DMS53 treated with DMSO at 0.1 percent for 48 hours (cell line): ENCODE measurements around the gene GJD2.

ENCODE experiments used
- DNase-seq: peaks from one replicate; lab custom pipeline; 2025; ENCODE audit not compliant: unreplicated experiment; lab: John Stamatoyannopoulos, UW

The GJD2 gene

DNA sequence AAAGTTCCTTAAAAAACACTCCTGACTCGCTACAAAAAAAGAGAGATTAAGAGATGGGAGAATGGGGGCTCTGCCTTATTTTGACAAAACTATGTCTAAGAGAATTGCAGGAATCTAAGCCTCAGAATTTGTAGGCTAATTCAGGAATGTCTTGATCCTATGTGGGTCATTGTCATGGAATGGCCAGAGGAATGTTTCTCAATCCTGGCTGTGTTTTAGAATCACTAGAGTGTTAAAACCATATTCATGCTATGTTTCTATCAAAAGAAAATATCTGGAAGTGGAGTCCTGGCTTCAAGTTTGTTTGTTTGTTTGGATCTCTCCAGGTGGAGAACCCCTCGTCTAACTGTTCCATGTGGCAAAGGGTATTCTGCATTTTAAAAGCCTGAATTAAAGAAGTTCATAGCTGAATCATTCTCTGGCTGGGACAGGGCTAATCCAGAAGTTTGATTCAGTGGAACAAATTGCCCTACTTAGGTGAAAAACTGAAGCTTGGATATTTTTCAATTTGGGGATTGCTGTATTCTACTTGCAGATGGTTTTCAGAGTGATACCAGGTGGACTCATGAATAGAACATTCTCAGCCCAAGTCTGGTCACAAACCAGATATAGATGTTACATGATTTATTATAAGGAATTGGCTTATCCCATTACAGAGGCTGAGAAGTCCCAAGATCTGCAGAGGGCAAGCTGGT is 28.2 kb downstream of the GJD2 start:
- DNase-seq: no peak

DNA sequence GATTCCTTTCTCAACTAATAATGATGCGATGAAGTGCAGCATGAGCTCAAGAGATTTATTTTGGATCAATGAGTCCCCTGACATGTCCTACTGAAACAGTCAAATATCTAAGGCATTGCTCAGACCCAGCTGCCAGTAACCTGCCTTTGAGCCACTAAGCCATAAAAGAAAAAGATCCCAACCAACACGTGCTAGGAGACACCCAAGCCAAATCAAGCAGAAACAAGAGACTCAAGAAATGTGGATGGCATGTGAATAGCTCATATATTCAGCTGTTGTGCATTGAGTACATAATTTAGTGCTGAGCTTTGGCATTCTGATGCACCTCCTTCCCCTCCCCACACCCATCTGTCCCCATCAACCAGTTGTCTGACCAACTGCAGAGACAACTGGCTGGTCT is 29.2 kb downstream of the GJD2 start:
- DNase-seq: no peak

DNA sequence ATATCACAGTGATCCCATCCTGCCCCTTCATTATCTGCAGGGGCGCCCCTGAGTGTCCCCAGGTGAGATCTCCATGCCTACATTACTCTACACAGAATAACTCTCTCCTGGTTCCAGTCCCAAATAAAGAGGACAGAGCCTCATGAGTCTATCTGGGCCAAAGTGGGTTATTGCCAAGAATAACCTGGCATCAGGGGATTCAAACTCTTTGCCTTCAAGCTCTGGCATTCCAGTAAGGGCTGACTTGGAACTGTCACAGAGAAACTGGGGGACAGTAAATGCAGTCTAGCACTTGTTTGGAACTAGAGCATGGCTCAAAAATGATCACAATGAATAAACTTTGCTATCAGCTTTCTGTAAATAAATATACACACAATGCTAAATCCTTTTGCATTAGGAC is 30.3 kb downstream of the GJD2 start:
- no peak for DNase-seq

DNA sequence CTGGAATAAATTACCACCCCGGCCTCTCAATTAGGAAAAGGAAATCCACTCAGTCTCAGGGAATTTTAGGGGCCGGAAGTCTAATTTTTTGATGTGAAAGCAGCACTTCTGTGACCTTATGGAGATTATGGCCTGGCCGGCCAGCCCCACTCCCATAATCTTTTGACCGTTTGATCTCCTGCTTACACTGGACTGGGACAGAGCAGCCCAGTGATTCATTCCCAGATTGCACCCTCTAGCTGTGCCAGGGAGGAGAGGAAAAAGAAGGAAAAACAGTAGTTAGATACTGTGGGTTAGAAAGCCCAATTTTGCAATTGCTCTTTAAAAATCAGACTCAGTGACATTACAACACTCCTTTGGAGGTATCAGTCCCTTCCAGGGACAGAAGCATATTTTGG is 32.4 kb downstream of the GJD2 start:
- no peak for DNase-seq

DNA sequence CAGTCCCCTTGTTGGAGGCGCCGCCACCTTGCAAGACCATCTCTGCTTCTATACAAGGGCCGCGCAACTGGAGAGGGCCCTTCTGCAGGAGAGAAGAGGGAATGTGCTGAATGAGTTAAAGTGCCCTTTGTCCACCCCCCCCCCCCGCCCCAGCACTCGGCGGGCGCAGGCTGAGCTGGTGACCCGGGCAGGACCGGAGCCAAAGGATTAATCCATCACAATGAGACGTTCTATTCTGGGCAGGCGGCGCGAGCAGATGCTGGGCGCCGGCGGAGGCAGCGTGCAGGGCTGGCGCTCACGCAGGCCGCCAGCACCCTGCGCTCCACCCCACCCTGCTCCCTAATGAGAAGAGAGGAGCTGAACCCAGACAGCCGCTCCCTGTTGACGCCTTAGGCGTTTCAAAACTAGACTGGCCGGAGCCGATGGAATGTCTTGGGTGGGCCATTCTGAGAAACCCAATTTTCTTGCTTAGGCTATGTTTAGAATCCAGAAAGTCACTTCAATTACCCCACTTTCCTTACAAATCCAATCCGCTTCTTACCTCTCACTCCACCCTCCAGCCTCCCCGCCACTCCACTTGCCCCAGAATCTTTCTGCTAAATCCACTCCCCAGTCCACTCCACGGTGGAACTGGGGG is 32.9 kb downstream of the GJD2 start:
- no peak for DNase-seq

DNA sequence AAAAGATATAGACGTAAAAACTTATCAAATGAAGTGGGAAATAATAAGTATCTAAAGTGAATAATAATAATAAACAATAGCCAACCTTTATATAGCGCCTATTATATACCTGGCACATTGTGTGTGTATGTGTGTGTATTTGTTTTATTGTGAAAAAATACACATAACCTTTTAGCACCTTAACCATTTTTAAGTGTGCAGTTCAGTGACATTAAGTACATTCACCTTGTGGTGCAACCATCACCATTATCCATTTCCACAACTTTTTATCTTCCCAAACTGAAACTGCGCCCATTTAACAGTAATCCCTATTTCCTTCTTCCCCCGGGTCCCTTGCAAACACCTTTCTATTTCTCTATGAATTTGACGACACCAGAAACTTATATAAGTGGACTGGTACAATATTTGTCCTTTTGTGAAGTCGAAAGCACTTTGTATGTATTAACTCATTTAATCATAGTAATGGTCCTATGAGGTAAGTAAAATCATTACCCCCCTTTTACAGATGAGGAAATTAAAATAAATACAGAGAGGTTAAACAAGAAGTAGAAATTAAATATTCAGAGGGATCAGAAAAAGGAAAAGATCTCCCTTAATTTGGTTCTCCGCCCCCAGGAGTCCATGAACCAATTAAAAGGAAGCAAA is 33.5 kb downstream of the GJD2 start:
- no peak for DNase-seq

DNA sequence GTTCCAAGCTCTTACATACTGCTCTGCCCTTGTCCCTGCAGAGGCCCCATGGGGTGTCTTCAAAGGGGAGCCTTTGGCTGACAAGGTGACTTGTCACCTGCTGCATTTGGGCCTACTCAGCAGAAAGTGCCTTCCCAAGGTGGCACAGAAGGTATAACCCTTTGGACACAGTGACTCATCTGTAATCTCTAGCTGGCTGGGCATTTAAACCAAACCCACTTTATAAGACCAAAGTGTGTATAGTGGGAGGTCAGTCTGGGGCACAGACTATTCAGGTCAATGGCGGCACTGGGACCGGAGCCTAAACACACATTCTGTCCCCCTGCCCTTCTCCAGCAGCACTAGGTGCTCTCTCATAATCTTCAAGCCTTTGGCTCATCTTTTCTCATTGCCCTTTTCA is 35.1 kb downstream of the GJD2 start:
- DNase-seq: no peak

DNA sequence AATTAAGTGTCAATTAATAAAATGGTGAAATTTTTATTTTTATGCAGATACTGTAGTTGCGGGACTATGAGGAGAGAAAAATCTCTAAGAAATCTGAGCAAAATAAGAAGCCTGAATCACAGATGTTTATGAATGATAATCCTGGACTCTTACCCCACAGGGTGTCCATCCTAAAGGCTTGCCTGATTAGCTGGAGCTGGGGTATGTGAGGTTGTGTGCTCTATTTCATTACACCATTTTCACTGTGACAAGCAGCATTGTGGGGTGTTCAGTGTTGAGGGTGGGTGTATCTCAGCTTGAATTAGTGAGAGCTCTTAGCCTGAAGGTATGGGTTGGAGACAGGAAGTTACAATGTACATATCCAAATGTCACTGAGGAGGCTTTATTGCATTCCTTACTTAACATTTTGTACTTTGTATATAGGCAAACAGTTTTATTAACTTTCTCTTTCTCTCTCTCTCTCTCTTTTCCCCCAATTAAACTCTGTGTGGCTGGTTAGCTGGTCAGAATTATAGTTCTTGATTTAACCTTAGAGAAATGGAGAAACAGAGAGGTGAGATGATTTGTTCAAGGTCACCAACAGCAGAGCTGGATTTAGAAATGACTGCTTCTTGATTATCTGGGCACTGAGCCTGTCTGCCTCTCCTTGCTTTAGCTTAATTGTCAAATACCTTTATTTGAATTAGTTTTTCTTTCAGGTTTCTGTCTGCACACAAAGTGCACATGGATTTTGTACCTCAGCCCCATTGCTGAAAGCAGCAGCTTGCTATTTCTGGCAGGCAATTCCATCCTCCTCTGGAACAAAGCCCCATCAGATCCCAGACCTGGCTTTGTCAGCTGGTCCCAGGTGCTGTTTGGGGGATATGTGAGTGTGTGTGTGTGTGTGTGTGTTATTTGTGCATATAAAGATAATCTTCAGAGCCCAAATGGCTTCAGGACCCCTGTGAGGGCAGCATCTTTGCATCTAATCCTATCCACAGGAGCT is 35.8 kb downstream of the GJD2 start:
- no peak for DNase-seq

DNA sequence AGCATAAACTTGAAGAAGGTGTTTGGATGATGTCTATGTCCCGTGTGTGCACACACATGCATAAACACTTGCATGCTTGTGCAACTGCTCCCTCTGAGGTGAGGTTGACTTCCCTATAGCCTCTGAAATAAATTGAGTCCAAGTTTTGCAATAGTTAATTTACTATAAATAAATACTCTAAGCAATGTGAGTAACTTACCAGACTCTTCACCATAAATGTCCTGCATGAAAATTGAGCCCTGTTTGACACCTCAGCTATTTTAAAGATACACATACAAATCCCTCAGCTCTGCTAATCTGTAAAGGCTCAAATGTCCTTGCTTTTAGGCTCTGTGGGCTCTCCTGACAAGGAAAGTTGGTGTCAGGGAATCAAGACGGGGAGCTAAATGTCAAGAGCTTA is 37.1 kb downstream of the GJD2 start:
- no peak for DNase-seq

DNA sequence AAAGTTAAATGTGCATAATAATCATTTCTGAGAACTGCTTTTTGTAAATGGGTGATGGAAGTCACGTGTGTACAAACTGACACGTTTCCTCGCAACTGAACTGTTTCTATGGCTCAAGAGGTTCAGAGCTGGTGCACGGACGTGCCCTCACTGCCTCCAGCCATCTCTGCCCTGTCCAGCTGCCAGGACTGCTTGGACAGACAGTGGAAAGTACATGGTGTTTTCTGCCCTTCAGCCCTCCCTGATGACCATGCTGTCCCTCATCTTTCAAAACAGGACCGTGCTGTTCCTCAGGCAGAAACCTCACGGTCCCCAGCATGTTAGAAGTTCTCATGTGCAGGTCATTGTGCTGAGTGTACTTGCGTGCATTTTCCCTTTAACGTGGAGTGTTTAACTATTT is 38.7 kb downstream of the GJD2 start:
- DNase-seq: no peak

DNA sequence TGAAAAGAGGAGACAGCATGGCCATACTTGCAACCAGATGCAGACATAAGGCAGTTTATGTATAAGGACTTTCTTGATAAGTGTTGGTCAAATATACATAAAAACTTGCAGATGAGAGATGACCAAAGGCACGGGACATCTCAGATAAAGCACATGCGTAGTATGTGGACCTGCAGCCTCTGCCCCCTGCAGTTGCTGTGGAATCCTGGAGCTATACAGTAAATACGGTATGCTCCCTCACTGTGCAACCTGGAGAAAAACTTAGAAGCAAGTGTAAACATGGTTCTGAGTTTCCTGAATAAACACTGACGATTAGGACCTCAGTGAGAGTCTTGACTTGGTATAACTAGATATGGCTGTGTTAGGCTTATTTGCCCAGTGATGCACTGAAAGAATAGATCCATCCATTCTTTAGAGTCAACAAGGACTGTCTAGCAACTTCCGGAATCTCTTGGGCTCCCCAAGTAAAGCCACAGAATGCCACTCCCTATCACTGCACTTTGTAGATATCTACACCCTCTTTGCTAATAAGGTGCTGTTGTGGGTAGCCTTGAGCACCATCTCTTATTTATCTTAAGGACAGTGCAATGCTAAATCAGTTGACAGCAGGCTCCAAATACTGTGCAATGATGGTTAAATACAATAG is 40.2 kb downstream of the GJD2 start:
- no peak for DNase-seq

DNA sequence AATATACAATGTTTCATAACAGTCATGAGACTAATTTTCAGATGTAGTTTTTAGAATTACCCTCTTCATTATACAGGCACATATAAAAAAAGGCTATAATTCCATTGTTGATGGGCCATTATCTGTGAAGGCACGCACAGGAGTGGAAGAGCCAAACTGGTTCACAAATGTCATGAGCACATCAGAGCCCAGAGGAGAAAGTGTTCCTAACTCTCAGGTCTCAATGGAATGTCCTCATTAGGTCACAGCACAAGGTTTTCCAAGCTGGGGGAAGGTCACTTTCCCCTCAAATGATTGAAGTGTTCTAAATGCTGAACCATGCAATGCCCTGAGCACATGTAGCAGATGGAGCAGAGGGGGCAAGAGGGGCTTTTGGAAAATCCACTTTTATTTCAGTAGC is 41.2 kb downstream of the GJD2 start:
- DNase-seq: no peak

DNA sequence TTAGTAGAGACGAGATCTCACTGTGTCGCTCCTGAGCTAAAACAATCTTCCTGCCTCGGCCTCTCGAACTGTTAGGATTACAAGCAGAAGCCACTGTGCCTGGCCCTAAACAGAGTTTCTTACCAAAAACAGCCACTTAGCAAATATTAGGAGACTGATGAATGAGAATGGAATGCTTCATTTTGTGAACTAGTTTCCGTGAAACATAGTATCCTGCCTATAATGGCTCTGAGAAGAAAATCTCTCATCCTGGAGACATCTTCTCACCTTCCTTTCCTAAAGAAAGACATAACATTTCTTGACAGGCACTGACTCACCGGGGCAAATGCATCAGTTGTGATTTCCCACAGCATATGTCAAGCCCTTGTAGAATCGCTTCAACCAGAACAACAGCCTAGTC is 44.9 kb downstream of the GJD2 start:
- DNase-seq: no peak

DNA sequence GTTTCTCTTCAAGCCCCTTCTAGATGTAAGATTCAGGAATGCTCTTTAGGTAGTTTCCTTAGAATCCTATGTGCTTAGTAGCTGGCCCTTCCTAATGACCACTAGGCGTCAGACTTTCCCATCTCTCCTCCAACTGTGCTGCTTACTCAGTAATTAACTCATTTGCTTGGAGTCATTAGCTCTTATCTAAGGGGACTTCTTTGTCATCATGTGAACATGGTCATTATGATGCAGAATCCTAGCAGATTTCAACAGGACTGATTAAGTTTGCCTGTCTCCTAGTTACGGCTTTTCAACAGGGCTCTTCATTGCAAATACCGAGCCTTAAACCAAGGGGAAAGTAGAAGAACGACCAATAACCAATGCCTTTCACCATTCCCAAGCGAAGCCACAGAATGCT is 46.4 kb downstream of the GJD2 start:
- peak; percentile 36 for DNase-seq

DNA sequence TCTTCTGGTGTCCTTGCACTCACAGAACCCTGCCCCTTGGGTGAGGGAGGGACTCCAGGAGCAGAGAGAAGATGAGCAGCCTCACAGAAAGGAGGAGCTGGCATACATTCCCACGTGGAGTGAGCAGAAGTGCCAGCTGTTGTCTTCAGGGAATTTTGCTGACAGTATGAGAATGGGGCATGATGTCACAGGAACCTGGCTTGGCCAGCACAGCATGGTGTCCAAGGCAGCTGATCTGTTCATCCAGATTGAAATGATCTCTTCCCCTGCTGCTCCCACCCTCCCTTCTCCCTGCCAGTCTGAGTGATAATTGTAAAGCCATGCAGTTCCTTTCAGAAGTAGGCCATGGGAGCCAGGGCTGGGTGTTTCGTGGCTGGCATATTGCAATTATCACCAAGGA is 53.3 kb downstream of the GJD2 start:
- no peak for DNase-seq
